ENCODE measurements around the gene MFRP.

MFRP gene

DNA sequence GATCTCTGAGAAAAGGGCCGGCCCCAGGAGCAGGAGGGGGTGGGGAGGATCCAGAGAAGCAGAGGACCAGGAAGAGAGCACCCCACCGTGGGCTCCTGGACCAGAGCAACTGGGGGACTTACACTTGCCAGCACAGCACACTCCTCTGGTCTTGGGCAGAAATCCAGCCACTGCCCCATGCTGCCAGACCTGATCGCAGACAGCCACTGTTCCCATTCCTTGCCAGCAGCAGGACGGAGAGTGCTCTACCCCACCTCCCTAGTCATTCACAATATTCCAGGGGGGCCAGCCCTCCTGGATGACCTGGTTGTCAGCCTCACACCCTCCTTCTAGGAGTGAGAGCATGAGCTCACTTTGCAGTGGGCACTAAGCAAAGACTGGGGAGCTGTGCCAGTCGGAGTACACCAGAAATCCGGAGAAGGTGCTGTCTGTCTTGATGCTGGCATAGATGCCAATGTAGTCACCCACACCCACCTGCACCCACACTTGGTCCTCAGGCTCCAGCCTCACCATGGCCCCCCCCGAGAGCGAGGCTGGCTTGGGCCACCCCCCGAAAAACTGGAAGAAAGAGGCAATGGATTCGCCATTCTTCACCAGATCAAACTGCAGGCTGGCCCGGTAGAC, 7.4 kb downstream of the MFRP start:
- H3K9me2 ChIP-seq (replicated peaks; ENCODE audit: low read depth, low read length): no peaks in the 10 kb centered on the region
- H2AFZ ChIP-seq (ENCODE audit: low read length): no peak overlapping the region
- H3K4me2 ChIP-seq (ENCODE audit: low read depth, low read length, poor library complexity, severe bottlenecking): peak overlapping the region; percentile 99
- H3K27me3 ChIP-seq (ENCODE audit: insufficient read depth, low read length, poor library complexity, severe bottlenecking): peaks cover 5% of the 10 kb centered on the region
- H3K79me2 ChIP-seq (ENCODE audit: insufficient read depth, low read length): peaks cover 39% of the 10 kb centered on the region
- peaks cover 9% of the 10 kb centered on the region for H4K20me1 ChIP-seq (ENCODE audit: insufficient read depth, low read length, poor library complexity, severe bottlenecking)
- no peaks in the 10 kb centered on the region for H3F3A ChIP-seq (ENCODE audit: low read depth)
- no peak overlapping the region for H3K9ac ChIP-seq (ENCODE audit: low read depth, low read length, poor library complexity, severe bottlenecking)
- no peak overlapping the region for H3K4me3 ChIP-seq (ENCODE audit: low read length, poor library complexity, severe bottlenecking)
- TF ChIP-seq EZH2phosphoT487 (IDR thresholded peaks at IDR 0.05; ENCODE audit: borderline replicate concordance): no peak
- TF ChIP-seq CTCF (conservative IDR thresholded peaks at IDR 0.05; ENCODE audit: low read length): no peak
- H3K4me1 ChIP-seq (ENCODE audit: insufficient read depth, low read length, poor library complexity, severe bottlenecking): peaks cover 38% of the 10 kb centered on the region
- H3K36me3 ChIP-seq (ENCODE audit: insufficient read depth, low read length): no peaks in the 10 kb centered on the region
- no peaks in the 10 kb centered on the region for H3K9me3 ChIP-seq (ENCODE audit: insufficient read depth, low read depth, low read length)

GRCh38 chr11:119338318-119338890, 8.1 kb downstream of the MFRP start:
- Histone ChIP-seq H3K4me1 (ENCODE audit: insufficient read depth, low read length, poor library complexity, severe bottlenecking) (peaks cover 43% of the 10 kb centered on the region), H3K4me3 (ENCODE audit: low read length, poor library complexity, severe bottlenecking) (peak overlapping the region; percentile 99), H3K9me2 (replicated peaks; ENCODE audit: low read depth, low read length) (no peaks in the 10 kb centered on the region), H3F3A (ENCODE audit: low read depth) (no peaks in the 10 kb centered on the region), H3K27me3 (ENCODE audit: insufficient read depth, low read length, poor library complexity, severe bottlenecking) (peaks cover 5% of the 10 kb centered on the region), H4K20me1 (ENCODE audit: insufficient read depth, low read length, poor library complexity, severe bottlenecking) (peaks cover 9% of the 10 kb centered on the region), H3K79me2 (ENCODE audit: insufficient read depth, low read length) (peaks cover 39% of the 10 kb centered on the region), H3K9me3 (ENCODE audit: insufficient read depth, low read depth, low read length) (no peaks in the 10 kb centered on the region), H3K4me2 (ENCODE audit: low read depth, low read length, poor library complexity, severe bottlenecking) (peak overlapping the region; percentile 99), H3K36me3 (ENCODE audit: insufficient read depth, low read length) (no peaks in the 10 kb centered on the region), H3K9ac (ENCODE audit: low read depth, low read length, poor library complexity, severe bottlenecking) (peak overlapping the region; percentile 100), H2AFZ (ENCODE audit: low read length) (no peak overlapping the region)
- peak; percentile 94 for TF ChIP-seq CTCF (conservative IDR thresholded peaks at IDR 0.05; ENCODE audit: low read length)
- no peak for TF ChIP-seq EZH2phosphoT487 (IDR thresholded peaks at IDR 0.05; ENCODE audit: borderline replicate concordance)

GRCh38 chr11:119337581-119338317, 8.8 kb downstream of the MFRP start:
- Histone ChIP-seq H3K9ac (ENCODE audit: low read depth, low read length, poor library complexity, severe bottlenecking) (peak overlapping the region; percentile 100), H3K4me3 (ENCODE audit: low read length, poor library complexity, severe bottlenecking) (peak overlapping the region; percentile 99), H2AFZ (ENCODE audit: low read length) (no peak overlapping the region), H3K9me2 (replicated peaks; ENCODE audit: low read depth, low read length) (no peaks in the 10 kb centered on the region), H3K4me2 (ENCODE audit: low read depth, low read length, poor library complexity, severe bottlenecking) (peak overlapping the region; percentile 99), H3K79me2 (ENCODE audit: insufficient read depth, low read length) (peaks cover 39% of the 10 kb centered on the region), H4K20me1 (ENCODE audit: insufficient read depth, low read length, poor library complexity, severe bottlenecking) (peaks cover 9% of the 10 kb centered on the region), H3F3A (ENCODE audit: low read depth) (no peaks in the 10 kb centered on the region), H3K27me3 (ENCODE audit: insufficient read depth, low read length, poor library complexity, severe bottlenecking) (peaks cover 5% of the 10 kb centered on the region), H3K9me3 (ENCODE audit: insufficient read depth, low read depth, low read length) (no peaks in the 10 kb centered on the region), H3K4me1 (ENCODE audit: insufficient read depth, low read length, poor library complexity, severe bottlenecking) (peaks cover 50% of the 10 kb centered on the region), H3K36me3 (ENCODE audit: insufficient read depth, low read length) (no peaks in the 10 kb centered on the region)
- TF ChIP-seq CTCF (conservative IDR thresholded peaks at IDR 0.05; ENCODE audit: low read length): no peak
- TF ChIP-seq EZH2phosphoT487 (IDR thresholded peaks at IDR 0.05; ENCODE audit: borderline replicate concordance): no peak
